NOMO-1 (cell line): ENCODE data around the gene CEND1.
A peak's percentile ranks its signal among the peaks of the same experiment; 100 is the strongest.

Experiments
- DNase-seq, 2 experiments: peaks; one replicate each; lab custom pipeline; 2025; ENCODE audit not compliant: unreplicated experiment in 2 of 2; lab: John Stamatoyannopoulos, UW

The CEND1 gene

DNA sequence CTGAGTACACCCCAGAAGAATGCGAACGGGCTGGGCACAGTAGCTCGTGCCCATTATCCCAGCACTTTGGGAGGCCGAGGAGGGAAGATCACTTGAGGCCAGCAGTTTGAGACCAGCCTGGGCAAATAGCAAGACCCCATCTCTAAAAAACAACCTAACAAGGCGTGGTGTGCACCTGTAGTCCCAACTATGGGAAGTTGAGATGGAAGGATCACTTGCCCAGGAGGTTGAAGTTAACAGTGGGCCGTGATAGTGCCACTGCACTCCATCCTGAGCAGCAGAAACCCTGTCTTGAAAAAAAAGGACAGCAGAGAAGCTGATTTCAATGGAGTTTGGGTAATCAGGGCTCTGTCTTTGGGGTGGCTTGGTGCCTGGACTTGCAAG lies 23.2 kb upstream of the CEND1 start:
- no peak for DNase-seq

DNA sequence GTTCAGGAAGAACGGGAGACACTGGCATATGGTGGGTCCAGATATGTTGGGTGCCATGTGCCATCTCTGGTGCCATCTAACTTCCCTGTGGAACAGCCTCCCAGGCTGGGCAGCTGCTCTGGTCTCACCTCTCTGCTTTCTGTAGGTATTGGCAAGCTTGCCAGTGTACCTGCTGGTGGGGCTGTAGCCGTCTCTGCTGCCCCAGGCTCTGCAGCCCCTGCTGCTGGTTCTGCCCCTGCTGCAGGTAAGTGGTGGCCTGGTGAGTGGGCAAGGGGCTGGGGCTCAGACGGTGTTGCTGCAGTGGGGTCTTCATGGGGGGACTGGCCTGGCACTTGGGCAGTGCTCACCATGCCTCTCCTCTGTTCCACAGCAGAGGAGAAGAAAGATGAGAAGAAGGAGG lies 22.5 kb upstream of the CEND1 start:
- DNase-seq, result no peak

DNA sequence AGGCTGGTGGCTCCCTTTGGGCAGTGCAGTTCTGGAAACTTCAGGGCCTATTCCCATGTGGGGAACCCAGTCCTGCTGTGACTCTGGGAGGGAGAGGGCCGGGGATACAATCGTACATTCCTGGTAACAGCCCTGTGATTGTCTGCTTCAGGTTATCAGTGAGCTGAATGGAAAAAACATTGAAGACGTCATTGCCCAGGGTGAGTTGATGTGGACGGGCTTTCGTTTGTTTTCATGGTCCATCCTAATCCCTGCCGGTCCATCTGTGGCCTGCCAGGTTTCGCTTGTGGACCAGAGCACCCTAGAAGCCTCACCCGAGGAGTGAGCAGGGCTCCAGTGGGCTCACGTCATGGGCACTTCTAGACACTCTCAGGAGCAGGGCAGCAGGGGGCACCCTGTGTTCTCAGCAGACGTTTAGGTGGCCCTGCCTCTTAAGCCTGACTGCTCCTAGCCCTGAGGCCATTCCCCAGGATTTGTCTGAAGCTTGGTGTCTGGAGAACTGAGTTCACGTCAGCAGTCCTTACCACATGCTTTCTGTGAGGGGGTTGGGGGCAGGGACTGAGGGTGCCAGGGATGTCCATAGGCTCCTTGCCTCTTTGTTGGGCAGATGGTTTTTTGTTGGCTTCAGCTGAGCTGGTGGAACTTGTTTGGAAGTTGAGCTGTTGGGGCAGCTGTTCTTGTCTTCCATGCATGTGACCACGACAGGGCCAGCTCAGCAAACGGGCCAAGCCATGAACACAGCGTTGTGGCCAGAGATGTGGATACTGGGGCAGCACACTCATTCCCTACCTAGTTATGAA lies 21.8 kb upstream of the CEND1 start:
- DNase-seq, result no peak

DNA sequence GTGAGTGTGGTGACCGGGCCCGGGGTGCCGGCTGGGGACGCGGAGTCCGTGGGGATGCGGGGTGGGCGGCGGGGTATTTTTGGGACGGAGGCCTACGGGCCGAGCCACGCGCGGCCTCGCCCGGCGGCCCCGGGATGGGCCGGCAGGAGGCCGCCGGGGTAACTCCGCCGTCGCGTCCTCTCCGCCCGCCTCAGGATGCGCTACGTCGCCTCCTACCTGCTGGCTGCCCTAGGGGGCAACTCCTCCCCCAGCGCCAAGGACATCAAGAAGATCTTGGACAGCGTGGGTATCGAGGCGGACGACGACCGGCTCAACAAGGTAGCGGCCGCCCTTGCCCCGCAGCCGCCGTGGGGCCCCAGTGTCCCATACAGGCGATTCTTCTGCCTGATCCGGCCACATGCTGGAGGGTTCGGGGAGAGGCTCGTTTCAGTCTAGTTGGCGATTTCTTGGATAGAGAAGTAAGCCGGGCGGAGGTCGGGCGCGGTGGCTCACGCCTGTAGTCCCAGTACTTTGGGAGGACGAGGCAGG lies 20.2 kb upstream of the CEND1 start:
- DNase-seq, result no peak

DNA sequence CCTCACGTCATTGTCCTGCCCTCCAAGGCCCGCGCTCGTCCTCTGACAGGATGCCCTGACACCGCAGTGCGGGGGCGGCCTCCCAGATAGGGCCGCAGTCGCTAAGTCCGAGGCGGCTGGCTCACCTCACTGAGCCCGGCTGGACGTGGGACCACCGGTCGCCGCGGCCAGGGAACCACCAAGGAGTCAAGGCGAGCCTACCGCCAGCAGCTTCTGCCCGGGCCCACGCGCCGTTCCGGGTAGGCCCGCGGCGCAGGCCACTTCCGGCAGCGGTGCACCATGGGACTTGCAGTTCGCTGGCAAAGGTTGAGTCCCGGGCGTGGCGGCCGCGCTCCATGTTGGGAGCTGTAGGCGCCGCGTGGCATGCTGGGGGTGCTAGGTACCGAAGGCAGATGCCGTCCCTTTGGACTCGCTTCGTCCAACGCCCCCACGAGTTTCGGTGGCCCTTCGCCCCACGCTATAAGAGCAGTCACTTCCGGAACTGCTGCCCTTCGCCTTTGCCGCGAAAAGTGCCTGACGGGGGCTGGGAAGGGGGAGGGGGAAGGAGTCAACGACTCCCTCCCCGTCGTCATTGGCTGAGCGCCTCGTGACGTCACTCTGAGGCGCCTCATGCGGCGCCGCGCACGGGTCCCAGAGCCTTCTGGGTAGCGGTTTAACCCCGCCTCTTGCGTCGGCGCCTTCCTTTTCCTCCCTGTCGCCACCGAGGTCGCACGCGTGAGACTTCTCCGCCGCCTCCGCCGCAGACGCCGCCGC lies 19.6 kb upstream of the CEND1 start, which contains the start of gene RPLP2:
TSS of gene RPLP2 (plus strand) at position 681 of the 753 bp plus-strand sequence. CDS start 268 bp downstream, outside the sequence.
- peak; percentile 91 to 95 for DNase-seq

DNA sequence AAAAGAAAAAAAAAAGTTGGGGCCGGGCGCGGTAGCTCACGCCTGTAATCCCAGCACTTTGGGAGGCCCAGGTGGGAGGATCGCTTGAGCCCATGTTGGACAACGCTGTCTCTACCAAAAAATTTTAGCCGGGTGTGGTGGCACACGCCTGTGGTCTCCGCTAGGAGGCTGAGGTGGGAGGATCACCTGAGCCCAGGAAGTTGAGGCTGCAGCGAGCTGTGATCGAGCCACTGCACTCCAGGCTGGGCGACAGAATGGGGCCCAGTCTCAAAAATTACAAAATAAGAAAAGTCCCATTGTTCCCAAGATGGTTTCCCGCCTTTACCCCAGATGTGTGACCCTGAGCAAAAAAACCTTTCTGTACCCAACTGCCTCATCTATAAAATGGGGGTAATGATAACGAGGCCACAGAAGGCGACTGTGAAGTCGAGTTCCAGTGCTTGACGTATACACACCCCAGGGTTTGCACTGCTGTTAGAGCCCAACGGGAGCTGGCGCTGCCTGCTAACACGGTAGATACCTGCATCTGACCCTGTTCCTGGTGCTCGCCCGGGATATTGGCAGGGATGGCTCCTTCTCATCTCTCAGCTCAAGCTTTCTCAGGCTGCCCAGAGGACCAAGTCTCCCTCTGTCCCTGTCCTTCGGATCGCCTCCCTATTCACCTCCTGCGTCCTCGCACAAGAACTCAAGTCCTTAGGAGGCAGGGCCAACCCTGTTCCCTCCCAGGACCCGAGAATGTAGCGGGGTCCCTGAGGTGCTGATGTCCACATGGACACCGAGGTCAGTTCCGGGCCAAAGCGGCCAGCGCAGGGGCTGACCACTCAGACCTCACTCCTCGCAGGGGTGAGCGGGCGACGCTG lies 18.8 kb upstream of the CEND1 start:
- peak in 1 of 2 experiments; percentile 26 for DNase-seq

DNA sequence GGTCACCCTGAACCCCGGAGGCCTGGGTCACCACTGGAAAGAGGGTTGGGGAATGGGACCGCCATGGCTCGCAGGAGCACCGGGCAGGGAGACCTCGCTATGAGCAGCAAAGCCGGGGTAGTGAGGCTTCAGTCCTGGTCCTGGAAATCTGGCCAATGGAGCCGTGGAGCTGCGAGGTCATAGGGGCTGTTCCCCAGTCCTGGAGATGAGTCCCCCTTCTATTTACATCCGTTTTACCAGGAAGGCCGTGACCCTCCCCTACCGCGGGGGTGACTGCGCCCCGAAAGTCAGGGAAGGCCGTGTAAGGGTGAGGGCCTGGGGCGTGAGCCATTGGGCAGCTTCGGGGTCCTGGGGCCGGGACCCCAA lies 14.7 kb upstream of the CEND1 start:
- no peak for DNase-seq

DNA sequence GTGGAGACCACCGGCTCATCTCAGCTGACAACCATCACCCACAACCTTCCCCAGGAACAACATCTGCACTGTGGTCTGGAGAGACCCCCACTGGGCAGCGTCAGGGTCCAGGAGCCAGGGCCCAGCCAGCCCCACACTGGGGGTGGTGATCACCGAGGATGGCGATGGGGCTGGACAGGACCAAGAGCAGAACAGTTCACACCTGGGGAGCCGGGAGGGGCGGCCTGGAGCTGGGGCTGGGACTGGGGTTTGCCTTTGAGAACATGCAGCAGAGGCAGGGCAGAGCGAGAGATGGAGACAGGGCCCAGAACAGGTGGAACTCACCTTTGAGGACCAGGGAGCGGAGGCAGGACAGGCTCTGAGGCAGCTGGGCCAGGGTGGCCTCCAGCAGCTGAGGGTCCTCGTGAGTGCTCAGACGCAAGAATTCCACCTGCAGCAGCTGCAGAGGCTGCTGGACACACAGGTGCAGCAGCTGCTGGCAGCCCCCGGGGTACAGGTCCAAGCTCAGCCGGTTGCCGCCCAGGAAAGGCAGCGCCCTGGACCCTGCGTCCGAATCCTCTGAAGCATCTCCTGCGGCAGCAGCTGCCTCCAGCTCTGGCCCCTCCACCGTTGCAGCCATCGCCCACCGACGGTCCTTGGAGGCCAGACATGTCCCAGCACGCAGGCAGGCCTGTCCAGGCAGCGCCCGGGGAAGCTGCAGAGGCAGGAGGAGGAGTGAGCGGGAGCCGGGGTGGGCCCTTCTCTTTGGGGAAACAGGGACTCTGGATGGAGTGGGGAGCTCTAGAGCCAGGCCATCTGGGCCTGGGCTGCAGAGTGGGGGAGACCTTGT lies 14.1 kb upstream of the CEND1 start:
- no peak for DNase-seq

DNA sequence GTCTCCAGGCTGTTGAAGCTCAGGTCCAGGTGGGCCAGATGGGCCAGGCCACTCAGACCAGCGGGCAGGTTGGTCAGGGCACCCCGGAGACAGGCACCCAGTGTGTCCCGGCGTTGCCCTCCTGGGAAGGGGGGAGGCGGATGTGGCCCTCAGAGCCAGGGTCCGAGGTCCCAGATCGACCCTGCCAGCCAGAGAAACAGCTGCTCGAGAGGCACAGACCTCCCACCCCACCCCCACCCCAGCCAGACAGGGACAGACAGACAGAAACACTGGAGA lies 13.5 kb upstream of the CEND1 start:
- DNase-seq, result no peak

DNA sequence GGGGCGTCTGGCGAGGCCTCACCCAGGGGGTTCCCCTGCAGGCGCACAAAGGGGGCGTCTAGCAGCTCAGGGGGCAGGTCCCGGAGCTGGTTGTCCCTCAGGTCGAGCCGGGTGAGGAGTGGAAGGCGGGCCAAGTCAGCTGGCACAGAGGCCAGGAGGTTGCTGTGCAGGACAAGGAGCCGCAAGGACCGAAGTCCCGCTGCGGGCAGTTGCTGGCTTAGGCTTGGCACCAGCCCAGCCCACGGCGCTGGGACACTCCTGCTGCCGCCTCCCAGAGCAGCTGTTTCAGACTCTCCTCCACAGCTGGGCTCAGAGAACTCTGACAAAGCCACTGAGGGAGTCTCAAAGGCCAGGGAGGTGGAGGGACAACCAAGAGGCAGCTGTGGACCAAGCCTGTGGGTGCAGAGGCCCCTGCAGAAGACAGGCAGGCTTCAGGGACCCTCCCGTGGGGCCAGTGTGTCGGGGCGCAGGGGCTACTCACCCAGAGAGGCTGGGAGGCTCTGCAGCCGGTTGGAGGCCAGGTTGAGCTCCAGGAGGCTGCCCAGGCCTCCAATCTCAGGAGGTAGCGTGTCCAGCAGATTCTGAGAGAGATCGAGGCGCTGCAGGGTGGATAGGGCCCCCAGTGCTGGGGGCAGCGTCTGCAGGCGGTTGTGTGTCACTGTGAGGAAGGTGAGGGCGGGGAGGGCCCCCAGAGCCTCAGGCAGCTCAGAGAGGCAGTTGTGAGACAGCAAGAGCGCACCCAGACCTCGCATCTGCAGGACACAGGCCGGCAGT lies 13.0 kb upstream of the CEND1 start:
- no peak for DNase-seq

DNA sequence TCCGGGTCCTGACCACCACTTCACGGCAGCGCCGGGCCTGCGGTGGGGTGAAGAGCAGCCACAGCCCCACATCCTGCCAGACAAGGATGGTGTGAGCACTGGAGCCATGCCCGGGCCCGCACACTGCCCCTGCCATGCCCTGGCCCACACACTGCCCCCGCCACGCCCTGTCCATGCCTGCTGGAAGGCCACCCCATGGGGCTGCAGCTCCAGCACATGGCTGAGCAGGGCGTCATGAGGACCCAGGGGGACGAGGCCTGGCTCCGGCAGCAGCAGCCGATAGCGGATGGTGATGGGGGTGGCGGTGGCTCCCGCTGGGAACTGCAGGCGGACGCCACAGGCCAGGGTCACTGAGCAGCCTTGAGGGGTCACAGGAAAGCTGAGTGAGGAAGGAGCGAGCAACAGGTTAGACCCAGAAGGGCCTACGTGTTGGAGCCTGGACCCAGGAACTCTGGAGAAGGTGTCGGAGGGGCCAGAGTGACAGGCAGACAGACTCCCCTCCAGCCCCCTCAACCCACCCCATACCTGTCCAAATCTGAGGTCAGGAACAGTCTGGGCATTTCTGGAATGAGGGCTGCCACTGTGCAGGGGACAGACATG lies 12.2 kb upstream of the CEND1 start:
- no peak for DNase-seq

DNA sequence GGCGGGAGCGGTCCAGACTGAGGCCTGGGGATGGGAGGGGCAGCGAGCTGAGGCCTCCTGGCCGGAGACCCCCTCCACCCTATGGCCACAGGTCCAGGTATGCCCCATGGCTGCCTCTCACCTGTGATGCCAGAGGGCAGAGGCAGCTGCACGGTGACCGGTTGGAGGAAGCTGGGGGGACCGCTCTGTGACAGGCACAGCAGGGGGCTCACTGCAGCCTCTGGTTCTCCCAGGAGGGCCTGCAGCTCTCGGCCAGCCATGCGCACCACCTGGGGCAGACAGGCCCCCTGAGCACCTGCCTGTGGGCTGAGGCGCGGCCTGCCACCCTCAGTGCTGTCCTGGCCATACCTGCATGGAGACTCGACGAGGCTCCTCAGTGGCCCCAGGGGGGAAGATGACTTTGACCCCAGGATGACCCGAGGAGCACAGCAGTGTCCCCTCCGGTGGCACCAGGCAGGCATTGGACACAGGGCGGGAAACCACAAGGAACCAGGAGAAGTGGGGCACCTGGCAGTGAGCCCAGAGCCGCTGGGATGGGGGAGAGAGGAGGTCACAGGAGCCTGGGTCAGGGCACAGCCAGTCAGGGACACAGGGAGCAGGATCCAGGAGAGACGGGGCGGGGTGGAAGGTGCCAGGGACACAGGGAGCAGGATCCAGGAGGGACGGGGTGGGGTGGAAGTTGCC lies 11.3 kb upstream of the CEND1 start:
- DNase-seq, result no peak

DNA sequence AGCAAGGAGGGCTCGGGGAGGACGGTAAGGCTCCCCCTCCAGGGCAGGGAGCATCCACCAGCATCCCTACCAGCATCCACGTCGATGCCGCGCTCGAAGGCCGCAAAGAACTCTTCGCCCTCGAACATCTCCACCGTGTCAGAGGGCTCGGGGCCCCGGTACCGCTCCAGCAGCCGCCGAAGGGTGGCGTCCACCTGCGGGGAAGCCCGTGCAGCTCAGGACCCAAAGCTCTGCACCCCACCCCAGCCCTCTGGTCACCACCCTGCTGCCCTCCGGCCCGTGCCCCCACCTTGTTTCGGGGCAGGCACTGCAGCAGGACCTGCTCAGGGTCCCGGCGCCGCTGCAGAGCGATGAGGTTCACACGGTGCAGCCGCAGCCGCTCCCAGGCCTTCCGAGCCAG lies 10.6 kb upstream of the CEND1 start:
- DNase-seq, result no peak

DNA sequence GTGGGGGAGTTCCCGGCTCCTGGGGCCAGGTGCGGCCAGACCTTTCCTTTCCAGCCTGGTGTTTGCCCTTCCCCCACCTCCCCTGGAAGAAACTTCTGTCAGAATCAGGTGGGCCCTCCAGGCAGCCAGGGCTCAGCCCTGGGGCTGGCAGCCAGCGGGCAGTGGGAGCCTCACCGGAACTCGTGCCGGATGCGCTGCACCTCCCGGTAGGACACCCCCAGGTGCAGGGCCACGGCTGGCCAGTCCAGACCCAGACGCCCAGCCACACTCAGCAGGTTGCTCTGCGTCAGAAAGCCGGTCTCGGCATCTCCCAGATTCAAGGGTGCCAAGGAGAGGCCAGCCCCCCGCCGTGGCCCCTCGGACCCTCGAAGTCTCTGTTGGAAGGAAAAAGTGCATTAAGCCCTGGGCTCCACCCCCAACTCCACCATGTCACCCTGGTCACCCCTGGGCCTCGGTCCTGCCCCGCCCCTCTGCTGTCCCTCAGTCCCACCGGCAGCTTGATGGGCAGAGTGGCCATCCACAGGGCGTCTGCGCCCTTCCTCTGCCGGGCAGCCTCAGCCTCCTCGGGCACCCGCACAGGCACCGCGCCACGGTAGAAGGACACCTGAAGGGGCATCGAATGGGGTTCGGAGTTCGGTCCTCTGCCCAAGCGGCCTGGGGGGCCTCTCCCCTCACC lies 9.9 kb upstream of the CEND1 start:
- no peak for DNase-seq

DNA sequence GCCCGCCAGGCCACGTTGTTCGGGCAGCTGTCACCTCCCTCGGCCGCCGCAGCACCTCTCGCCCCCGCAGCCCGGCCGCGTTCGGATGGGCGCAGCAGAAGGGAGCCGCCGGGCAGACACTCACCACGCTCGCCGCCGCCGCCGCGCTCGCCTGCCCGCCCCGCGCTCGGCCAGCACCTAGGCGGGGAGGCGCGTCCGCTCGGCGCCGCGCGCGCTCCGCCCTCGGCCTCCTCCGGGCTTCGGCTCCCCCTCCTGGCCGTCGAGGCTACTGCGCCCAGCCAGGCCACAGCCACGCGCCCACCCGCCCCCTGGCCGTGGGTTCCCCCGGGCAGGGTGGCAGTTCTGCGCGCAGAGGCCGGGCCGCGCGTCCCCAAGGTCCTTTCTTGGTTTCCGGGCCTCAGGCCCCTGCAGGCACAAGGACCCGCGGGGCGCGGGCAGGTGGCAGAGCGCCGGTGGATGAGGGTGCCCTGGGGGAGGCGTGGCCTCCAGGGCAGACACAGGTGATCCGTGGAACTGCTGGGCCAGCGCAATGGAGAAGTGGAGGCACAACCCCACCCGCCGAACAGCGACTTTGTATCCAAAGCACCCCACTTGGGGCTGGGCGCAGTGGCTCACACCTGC lies 8.3 kb upstream of the CEND1 start, which contains the start of gene SLC25A22:
TSS of gene SLC25A22 (minus strand) at position 189 of the 621 bp plus-strand sequence. CDS start 3,275 bp downstream, outside the sequence.
- DNase-seq, result peak; percentile 64 to 86

DNA sequence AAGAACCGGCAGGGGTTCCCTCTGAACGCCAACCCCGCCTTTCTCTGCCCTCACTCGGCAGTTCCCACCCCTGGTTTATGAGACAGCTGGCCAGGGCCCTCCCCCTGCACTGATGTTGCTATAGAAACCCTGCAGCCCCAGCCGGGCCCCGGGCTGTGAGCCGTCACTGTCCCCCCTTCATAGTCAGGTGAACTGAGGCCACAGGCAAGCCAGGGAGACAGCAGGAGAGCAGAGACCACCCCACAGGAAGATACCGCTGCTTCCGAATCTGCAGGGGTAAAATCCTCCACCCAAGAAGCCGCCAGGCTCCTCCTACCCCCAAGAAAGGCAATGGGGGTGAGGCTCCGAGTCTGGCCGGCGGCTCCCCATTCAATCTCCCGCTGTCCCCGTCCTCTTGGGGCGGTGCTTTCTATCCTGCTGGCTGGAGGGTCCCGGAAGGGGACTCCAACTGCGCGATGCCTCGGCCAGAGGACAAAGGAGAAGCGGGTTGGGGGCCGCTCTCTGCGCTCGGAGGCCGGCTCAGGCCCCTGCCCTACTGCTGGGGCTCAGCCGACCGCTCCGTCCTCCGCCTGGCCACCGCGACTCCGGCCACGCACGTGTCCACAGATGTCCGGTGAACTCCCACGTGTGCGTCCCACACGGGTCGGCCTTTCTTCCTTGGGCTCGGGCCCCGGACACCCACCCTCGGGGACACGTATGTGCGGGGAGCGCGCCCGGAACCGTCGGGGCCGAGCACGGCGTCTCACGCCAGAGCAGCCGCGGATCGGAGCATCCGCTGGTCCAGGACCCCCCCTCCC lies 7.6 kb upstream of the CEND1 start:
- DNase-seq, result peak; percentile 71 to 76
